KOPT-K1 (cell line): ENCODE results near the gene PEPD.

Experiments
- H3K27ac ChIP-seq: fragments of 200-600 bp; sonication (generic); 2 replicates; pipeline ENCODE4 v1.5.1; 2016; ENCODE audit warnings: antibody characterized with exemption, mild to moderate bottlenecking, low read depth, low read length; ENCODE audit not compliant: poor library complexity, severe bottlenecking
- H3K36me3 ChIP-seq: fragments of 200-600 bp; sonication (generic); 2 replicates; pipeline ENCODE4 v1.5.1; 2017; ENCODE audit warnings: antibody characterized with exemption, mild to moderate bottlenecking, low read length, moderate library complexity; ENCODE audit not compliant: insufficient read depth
- H3K9me3 ChIP-seq: fragments of 200-600 bp; sonication (generic); 2 replicates; pipeline ENCODE4 v1.5.1; 2017; ENCODE audit warnings: antibody characterized with exemption, low read length, mild to moderate bottlenecking; ENCODE audit not compliant: insufficient read depth, poor library complexity, severe bottlenecking

The PEPD gene

DNA sequence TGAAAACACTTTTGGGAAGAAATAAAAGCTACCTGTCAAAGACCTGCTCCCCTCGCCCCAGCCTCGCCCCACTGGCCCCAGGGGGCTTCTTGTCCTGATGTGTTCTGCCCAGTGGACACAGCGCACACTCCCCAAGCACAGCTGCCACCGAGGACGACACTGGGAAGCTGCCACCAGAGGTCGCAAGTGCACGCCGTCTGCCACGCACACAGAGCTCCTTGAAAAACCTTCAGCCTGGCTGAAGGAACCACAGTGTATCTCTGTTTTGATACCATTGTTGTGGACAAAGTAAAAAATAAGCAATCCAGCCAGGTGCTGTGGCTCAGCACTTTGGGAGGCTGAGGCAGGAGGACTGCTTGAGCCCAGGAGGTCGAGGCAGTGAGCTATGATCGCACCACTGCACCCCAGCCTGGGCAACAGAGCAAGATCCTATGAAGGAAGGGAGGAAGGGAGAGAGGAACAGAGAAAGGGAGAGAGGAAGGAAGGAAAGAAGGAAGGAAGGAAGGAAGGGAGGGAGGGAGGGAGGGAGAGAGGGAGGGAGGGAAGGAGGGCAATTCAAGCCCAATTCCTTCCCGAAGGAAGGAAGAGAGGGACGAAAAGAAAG is 90.8 kb downstream of the PEPD start:
- no peaks in the 10 kb centered on the region for H3K36me3 ChIP-seq
- H3K27ac ChIP-seq = peak overlapping the region; percentile 24

DNA sequence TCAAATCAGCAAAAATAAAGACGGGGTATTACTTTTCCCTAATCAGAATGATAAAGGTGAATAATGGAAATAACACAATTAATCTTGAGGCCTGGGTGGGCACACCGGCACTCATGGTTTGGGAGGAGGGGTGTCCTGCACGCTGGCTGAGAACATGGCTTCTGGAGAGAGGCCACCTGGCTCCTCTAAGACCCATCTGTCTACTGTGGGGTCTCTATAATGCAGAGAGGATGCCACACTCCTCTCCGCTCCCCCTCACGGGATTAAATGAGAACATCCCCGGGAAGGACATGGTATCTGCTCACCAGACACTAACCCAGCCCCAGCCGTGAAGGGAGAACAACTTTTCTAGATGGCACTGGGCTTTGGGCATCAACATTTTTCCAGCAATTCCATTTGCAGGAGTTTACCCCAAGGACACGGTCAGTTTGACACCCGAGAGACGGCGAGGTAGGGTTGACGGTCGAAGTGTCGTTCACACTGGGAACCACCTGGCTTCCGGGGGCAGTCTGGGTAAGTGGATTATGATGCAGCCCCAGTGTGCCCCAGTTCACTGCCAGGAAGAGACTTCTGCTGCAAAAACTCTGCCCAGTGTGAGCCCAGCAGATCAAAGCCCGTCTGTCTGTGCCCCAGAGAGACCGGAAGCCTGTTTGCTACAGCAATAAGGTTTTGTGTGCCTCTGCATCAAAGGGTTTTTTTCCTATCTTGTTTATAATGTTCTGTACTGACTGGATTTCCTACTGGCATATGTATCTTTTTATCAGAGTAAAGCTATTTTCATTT is 91.5 kb downstream of the PEPD start:
- peak overlapping the region; percentile 24 for H3K27ac ChIP-seq
- no peaks in the 10 kb centered on the region for H3K9me3 ChIP-seq
- no peaks in the 10 kb centered on the region for H3K36me3 ChIP-seq

More for the DNA sequence above, 90.8 kb downstream of the PEPD start:
- no peaks in the 10 kb centered on the region for H3K9me3 ChIP-seq

DNA sequence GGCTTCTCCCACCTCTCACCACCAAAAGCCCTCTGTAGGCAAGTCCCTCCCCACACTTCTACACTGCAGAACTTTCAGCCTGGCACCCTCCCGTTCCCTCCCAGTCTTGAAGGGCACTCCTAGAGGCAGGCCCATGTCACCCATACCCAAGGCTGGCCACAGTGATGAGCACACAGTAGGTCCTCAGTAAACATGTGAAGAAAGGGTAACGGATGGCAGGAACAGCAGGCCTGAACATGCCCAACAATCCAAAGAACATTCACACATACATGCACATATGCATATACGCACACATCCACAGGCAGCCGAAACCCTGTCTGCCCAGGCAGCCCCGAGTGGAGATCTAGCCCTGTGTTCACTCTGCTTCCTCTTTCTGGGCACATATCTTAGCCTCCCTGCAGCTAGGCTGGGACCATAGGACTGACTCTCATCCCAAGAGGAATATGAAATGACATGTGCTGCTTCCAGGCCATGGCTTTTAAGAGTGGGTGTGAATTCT is 92.9 kb downstream of the PEPD start:
- H3K9me3 ChIP-seq = no peaks in the 10 kb centered on the region
- H3K36me3 ChIP-seq = no peaks in the 10 kb centered on the region
- H3K27ac ChIP-seq = no peak overlapping the region

DNA sequence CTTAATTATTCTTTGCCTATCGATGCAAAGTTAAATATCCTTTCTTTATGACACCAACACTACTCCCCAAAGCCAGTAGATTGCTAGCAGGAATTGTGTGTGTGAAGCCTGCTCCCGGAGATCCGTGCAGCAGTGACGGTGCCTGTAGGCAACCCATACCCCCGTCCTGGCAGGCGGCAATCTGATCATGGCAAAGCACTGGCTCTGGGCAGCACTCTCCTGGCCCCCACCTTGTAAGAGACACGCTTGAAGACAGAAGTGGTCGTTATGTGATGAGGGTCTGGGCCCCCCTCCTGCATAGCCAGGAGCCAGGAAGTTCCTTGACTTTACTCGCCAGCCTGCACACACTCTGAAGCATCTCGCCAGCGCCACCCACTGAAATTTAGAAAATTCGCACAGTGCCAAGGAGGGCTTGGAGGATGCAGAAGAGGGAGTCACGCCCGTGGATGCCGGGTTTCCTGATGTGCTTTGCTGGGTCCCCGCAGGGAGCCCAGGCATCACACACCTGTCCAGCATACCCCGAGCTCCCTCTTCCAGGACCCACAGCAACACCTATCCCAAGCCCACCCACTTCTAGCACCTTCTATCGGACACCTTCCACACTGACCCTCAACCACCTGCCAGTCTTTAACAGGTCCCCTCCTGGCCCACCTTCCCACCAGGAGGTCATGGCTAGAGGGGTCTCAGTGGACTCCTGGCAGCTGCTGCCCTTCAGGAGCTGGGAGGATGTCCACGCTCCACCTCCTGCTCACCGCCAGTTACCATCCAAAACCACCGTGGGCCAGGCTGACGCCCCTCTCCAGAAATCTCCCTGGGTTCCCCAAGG is 93.6 kb downstream of the PEPD start:
- Histone ChIP-seq H3K36me3 (no peaks in the 10 kb centered on the region), H3K9me3 (no peaks in the 10 kb centered on the region), H3K27ac (no peak overlapping the region)

DNA sequence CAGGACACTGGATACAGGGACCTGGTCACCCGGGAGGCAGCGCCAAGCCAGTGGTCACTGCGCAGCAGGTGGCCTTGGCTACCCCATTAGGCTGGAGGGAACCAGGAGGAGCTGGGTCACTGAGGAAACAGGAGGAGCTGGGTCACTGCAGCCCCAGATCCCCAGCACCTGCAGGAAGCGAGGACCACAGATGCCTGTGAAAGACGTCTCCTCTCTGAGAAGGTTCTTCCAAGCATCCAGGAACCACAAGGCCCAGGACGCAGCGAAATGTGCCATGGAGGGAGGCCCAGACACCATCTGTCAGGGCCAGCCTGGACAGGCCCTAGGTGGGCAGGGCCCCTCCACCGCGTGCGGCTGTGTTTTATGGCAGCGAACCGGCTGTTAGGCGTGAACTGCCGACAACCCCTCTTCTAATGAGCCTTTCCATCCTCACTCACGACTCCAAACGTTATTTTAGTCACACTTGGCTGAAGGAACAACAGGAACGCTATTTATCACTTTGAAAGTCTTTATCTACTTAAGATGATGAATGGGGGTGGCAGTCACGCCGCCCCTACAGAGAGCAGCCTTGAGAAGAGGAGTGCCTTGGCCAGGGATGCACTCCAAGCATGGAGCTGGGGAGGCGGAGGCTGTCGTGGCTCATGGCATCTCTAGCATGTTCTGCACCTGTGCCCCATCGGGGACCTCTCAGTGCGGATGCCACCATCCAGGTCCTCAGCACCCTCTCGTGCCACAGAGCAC is 94.8 kb downstream of the PEPD start:
- Histone ChIP-seq H3K27ac (no peak overlapping the region), H3K9me3 (no peaks in the 10 kb centered on the region)

DNA sequence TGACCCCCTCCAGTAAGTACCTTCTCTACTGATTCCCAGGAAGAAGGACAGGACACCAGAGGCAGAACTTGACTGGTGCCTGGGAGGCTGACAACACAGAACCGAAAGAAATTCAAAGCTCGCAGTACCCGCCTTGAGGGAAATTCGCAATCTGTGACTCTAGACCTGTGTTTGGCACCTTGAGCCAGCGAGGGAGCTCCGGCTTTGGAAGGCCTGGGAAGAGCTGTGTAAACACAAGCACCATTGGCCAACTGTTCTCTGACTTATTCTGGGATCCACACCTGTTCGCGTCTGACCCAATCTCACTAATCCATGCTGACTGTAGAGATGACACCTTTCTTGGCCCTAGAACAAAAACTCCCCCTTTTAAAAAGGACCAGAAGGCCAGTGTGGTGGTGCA is 97.4 kb downstream of the PEPD start:
- no peak overlapping the region for H3K27ac ChIP-seq
- no peaks in the 10 kb centered on the region for H3K9me3 ChIP-seq
- H3K36me3 ChIP-seq = no peaks in the 10 kb centered on the region

More for the DNA sequence above, 94.8 kb downstream of the PEPD start:
- no peaks in the 10 kb centered on the region for H3K36me3 ChIP-seq

DNA sequence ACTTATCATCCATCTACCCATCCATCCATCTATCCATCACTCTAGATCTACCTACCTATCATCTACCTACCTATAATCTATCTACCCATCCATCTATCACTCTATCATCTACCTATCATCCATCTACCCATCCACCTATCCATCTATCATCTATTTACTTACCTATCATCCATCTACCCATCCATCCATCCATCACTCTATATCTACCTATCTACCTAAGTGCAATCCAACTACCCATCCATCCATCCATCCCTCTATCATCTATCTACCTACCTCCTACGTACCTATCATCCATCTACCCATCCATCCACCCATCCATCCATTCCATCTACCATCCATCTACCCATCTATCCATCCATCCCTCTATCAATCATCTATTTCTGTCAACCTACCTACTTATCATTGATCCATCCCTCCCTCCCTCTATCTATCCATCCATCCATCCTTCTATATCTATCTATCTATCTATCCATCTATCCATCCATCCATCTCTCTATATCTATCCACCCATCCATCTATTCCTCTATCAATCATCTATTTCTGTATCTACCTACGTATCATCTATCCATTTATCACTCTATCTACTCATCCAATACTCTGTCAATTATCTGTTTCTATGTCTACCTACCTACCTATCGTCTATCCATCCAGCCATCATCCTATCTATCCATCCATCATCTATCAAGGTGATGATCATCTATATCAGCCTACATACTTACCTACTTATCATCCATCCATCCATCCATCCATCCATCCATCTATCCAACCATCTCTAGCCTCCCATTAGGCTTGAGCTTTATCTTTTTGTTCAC is 99.0 kb downstream of the PEPD start:
- no peak overlapping the region for H3K27ac ChIP-seq
- H3K9me3 ChIP-seq = no peaks in the 10 kb centered on the region
- no peaks in the 10 kb centered on the region for H3K36me3 ChIP-seq

DNA sequence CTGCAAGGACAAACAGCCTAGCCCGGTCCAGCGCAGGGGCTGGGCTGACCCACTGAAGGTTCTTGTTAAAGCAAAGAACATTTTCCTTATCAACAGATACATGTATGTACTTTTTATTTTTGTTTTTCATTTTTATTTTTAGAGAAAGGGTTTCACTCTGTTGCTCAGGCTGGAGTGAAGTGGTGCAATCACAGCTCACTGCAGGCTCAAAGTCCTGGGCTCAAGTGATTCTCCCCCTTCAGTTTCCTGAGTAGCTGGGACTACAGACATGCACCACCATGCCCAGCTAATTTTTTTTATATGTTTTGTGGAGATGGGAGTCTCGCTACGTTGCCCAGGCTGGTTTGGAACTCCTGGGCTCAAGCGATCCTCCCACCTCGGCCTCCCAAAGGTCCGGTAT is 100.2 kb downstream of the PEPD start:
- H3K36me3 ChIP-seq = no peaks in the 10 kb centered on the region
- H3K9me3 ChIP-seq = no peaks in the 10 kb centered on the region
- H3K27ac ChIP-seq = no peak overlapping the region

DNA sequence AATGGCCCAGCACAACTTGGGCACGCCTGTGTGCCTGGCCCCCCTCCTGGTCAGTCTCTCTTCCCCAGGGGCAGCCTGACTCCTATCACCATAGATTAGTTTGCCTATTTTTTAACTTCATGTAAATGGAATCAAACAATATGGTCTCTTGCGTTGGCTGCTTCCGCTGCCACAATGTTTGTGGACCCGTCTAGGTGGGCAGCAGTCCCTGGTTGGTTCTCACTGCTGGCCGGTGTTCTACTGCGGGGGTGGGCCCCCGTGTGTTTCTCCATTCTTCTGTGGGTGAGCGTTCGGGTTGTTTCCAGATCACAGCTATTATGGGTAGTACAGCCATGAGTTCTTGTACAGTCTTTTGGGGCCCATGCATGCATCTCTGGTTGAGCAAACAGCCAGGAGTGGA is 100.8 kb downstream of the PEPD start:
- Histone ChIP-seq H3K36me3 (no peaks in the 10 kb centered on the region), H3K9me3 (no peaks in the 10 kb centered on the region), H3K27ac (no peak overlapping the region)

DNA sequence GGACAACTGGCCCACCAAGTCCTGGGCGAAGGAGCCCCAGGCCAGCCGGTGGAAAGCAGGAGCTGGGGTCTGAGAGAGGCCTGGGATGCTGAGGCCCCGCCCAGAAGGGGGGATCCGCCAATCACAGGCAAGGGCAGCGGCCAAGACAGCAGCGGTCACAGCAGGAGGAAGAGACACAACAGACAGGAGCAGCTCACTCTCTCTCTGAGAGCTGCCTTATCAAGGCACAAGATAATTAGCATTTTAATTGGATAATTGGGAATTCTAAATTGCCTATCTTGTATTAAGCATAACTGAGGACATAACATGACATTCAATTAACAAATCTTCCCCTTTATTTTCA is 101.8 kb downstream of the PEPD start:
- no peak overlapping the region for H3K27ac ChIP-seq
- no peaks in the 10 kb centered on the region for H3K9me3 ChIP-seq
- no peaks in the 10 kb centered on the region for H3K36me3 ChIP-seq

DNA sequence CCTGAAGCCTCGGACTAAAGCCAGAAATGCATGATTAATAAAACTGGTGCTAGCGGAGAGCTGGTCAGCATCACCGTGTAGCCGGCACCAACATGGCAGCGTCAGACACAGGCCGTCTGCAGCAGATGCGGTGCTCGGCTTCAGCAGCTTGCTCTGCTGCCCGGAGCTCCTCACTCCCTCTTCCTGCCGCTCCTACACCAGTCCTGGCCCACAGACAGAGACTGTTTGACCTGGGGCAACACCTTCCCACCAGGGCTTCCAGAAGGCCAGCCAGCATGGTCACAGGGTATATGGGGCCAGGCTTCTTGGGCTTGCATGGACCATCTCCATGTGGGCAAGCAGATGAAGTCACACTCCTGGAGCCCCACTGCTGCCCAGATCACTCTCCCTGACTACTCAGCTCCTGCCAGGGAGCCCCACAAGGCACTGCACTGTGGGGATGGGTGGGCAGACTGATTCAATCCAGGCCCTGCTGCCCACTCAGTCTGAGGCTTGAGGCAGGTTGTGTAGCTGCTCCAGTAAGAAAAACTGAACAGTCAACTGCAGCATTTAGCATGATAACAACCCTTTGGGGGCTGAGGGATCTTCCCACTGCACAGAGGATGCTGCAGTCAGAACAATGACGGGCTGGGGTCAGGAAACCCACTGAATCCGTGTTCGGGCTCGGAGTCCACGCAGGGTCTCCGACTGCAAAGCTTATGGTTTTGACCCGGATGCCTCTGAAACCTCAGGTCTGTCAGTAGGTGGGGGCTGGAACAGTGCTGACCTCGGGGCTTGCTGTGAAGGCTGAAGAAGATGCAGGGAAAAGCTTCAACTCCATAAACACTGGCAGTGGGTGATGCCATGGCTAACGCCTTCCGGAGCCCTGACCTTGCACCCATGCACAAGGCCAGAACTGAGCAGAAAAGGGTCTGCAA is 102.5 kb downstream of the PEPD start:
- Histone ChIP-seq H3K36me3 (no peaks in the 10 kb centered on the region), H3K27ac (no peak overlapping the region), H3K9me3 (no peaks in the 10 kb centered on the region)

DNA sequence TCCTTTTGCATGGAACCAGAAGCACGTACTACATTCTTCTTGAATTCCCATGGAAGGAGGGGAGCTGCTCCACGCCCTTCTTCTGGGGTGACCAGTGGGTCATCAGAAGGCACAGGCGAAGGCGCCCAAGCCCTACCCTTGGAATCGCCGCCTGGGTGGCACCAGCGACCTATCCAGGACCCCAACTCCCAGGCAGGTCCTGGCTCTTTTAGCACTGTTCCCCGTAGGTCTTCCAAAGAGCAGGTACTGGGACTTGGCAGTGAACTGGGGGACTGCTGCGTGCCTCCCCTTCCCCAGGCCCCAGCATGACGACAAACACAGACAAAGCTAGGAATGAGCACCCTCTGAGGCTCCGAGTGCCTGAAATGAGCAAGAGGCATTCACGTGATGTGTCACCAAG is 103.1 kb downstream of the PEPD start:
- Histone ChIP-seq H3K36me3 (no peaks in the 10 kb centered on the region), H3K9me3 (no peaks in the 10 kb centered on the region), H3K27ac (no peak overlapping the region)

DNA sequence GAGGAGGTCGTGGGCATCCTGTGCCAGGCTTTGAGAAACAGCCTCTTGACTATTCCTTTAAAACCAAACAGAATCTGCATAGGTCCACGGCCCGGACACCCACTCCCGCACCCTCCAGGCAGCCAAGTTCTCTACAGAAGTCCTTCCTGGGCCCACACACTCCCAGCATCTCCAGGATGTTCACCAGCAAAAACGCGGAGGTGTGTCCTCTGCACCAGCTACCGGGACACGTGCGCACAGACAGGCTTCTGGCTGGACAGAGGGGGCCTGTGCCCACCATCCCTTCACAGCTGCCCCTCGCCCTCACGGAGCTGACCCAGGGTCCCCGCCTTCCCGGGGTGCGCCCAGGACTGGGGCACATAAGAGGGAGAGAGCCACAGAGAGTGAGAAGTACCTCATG is 103.8 kb downstream of the PEPD start:
- Histone ChIP-seq H3K27ac (no peak overlapping the region), H3K36me3 (no peaks in the 10 kb centered on the region), H3K9me3 (no peaks in the 10 kb centered on the region)
